GM18526 (cell line): ENCODE measurements around the gene PLCXD1.

Experiments used
- POLR2A ChIP-seq: IDR thresholded peaks from 3 replicates; pipeline ENCODE4 v1.6.1; 2011; ENCODE audit not compliant: insufficient read length; ENCODE audit errors: extremely low read depth

PLCXD1 gene

GRCh38 chrX:316351-317325 is 35.5 kb downstream of the PLCXD1 start:
- TF ChIP-seq POLR2A, result no peak

GRCh38 chrX:317424-318067 is 36.4 kb downstream of the PLCXD1 start:
- no peak for TF ChIP-seq POLR2A

GRCh38 chrX:318068-318738 is 37.0 kb downstream of the PLCXD1 start:
- peak; percentile 64 for TF ChIP-seq POLR2A

GRCh38 chrX:318739-319578 is 37.8 kb downstream of the PLCXD1 start, which contains the start of gene GTPBP6:
Gene GTPBP6 (minus strand): TSS chrX:318796. CDS start chrX:318787, 9 bp downstream.
- TF ChIP-seq POLR2A, result peak; percentile 78

GRCh38 chrX:319579-320125 is 38.5 kb downstream of the PLCXD1 start:
- no peak for TF ChIP-seq POLR2A

- peak; percentile 10 for TF ChIP-seq POLR2A
Measured at GRCh38 chrX:320126-320783, 39.1 kb downstream of the PLCXD1 start.

GRCh38 chrX:323721-324628 is 42.8 kb downstream of the PLCXD1 start:
- TF ChIP-seq POLR2A, result no peak

- no peak for TF ChIP-seq POLR2A
Measured at GRCh38 chrX:327660-328126, 46.5 kb downstream of the PLCXD1 start.

GRCh38 chrX:329291-329910 is 48.2 kb downstream of the PLCXD1 start:
- TF ChIP-seq POLR2A, result no peak

GRCh38 chrX:330726-331150 is 49.6 kb downstream of the PLCXD1 start:
- no peak for TF ChIP-seq POLR2A

- no peak for TF ChIP-seq POLR2A
Measured at GRCh38 chrX:331151-331824, 50.1 kb downstream of the PLCXD1 start.
